IPS DF 6.9 (cell line): Measurements from ENCODE around the gene VCAN.

Source experiments
- DNase-seq: peaks from one replicate; pipeline ENCODE4 v3.0.0-alpha.2; 2013; ENCODE audit warnings: low read depth, low spot score
- H3K27ac ChIP-seq: one replicate; pipeline ENCODE4 v1.5.1; 2013; ENCODE audit warnings: low read length, control low read depth
- H3K27me3 ChIP-seq: 2 replicates; pipeline ENCODE4 v1.6.1; 2013; ENCODE audit warnings: mild to moderate bottlenecking, low read length; ENCODE audit not compliant: control insufficient read depth, insufficient read depth
- H3K36me3 ChIP-seq: 2 replicates; pipeline ENCODE4 v1.6.1; 2013; ENCODE audit warnings: low read length; ENCODE audit not compliant: control insufficient read depth, insufficient read depth
- H3K4me1 ChIP-seq: 2 replicates; pipeline ENCODE4 v1.6.1; 2013; ENCODE audit warnings: low read length; ENCODE audit not compliant: control insufficient read depth, insufficient read depth
- H3K4me3 ChIP-seq: 2 replicates; pipeline ENCODE4 v1.5.1; 2013; ENCODE audit warnings: mild to moderate bottlenecking, low read length
- H3K9me3 ChIP-seq: 2 replicates; pipeline ENCODE4 v1.6.1; 2013; ENCODE audit warnings: low read length, inconsistent platforms; ENCODE audit not compliant: control insufficient read depth, insufficient read depth
- WGBS: extraction: QIAGEN DNeasy Blood & Tissue Kit; methylation state at CpG from one replicate; pipeline ENCODE4 v1.1.7; 2013; ENCODE audit warnings: mixed read lengths, missing lambda C conversion rate; ENCODE audit not compliant: insufficient read length, insufficient coverage; 5-methylcytosine and 5-hydroxymethylcytosine counted together

The VCAN gene

DNA sequence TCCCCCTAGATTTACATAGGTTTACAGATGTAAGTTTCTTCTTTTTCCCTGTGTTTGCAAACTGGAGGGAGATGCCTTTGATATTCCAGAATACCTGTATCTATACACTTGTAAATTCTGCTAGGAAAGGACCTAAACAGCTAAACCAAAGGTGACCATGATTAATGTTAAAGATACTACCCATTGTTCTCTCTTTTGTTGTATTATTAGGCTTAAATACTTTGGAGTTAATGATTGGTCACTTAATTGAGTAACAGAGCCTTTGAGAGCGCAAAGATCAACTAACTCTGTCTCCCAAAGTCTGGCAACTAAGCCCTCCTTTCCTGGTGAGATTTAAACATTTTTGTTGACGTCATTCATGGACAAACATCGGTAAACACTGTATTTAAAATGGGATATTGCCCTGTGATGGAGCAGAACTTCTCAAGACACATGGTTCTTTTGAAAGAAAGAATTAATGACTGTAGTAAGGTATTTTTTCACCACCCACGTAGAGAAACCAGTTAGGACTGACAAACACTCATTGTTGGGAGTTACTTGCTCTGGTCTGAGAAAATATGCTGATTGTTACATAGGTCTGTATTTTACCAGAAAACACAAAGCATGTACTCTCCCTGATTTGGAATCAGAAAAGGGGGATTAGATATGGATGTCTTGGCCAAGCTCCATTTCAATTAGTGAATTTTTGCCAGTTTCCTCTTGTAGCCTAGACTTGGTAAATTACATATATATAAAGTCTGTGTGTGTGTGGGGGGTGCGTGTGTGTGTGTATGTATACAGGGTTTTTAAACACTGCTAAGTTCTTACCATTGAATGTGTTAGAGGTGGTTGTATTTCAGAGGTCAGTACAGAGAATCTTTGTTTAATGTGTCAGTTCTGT, 4.6 kb downstream of the VCAN start:
- no peaks in the 10 kb centered on the region for H3K9me3 ChIP-seq

DNA sequence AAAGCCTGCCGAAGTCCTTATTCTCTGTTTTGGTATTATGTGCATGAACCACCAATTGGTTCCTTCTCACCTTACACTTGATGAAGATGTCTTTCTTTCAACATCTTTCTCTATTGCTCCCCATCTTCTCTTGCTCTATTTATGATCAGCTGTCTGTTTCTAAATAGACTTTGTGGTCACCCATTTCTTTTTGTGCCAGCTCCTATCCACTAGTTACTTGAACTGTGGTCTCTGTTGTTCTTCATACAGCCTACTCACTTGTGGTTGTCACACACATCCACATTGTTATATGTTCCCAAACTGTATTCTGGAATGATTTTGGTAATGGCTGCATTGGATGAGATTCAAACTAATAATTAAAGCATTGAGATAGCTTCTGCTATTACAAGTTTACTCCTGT, 11.4 kb downstream of the VCAN start:
- WGBS: no CpG with 5 or more reads among the region's 1 CpG
- H3K36me3 ChIP-seq: peaks cover 5% of the 10 kb centered on the region; the same call in 1 of the 2 replicates

More for the DNA sequence above, 4.6 kb downstream of the VCAN start:
- DNase-seq: no peak
- no CpG with 5 or more reads among the region's 5 CpGs for WGBS
- Histone ChIP-seq H3K27ac (no peak overlapping the region), H3K36me3 (no peaks in the 10 kb centered on the region), H3K4me3 (no peak overlapping the region), H3K27me3 (no peaks in the 10 kb centered on the region), H3K4me1 (no peaks in the 10 kb centered on the region)

DNA sequence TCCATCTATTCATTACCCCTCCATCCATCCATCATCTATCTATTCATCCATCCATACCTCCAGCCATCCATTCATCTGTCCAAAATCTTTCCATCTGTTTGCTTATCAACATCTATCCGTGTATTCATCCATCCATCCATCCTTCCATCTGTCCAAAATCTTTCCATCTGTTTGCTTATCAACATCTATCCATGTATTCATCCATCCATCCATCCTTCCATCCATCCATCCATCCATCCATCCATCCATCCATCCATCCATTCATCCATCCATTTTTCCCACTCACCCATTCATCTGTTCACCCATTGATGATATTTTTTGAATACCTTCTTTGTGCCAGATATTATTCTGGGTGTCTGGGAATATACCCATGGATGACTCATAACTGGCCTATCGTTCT, 12.8 kb downstream of the VCAN start:
- no CpG with 5 or more reads among the region's 2 CpGs for WGBS
- Histone ChIP-seq H3K27me3 (no peaks in the 10 kb centered on the region), H3K4me3 (no peak overlapping the region), H3K9me3 (no peaks in the 10 kb centered on the region), H3K36me3 (peaks cover 5% of the 10 kb centered on the region; the same call in 1 of the 2 replicates), H3K27ac (no peak overlapping the region), H3K4me1 (no peaks in the 10 kb centered on the region)
- no peak for DNase-seq

More for the DNA sequence above, 11.4 kb downstream of the VCAN start:
- Histone ChIP-seq H3K27me3 (no peaks in the 10 kb centered on the region), H3K9me3 (no peaks in the 10 kb centered on the region), H3K27ac (no peak overlapping the region), H3K4me3 (no peak overlapping the region), H3K4me1 (no peaks in the 10 kb centered on the region)
- DNase-seq: no peak

- Histone ChIP-seq H3K36me3 (peaks cover 11% of the 10 kb centered on the region), H3K27me3 (no peaks in the 10 kb centered on the region), H3K27ac (no peak overlapping the region), H3K4me3 (no peak overlapping the region), H3K4me1 (no peaks in the 10 kb centered on the region), H3K9me3 (no peaks in the 10 kb centered on the region)
- no peak for DNase-seq
- WGBS: no CpG with 5 or more reads among the region's 4 CpGs
Observed at GRCh38 chr5:83485842-83486241, 14.3 kb downstream of the VCAN start.

- no peak for DNase-seq
- H3K4me3 ChIP-seq: no peak overlapping the region
- H3K27me3 ChIP-seq: no peaks in the 10 kb centered on the region
- no peaks in the 10 kb centered on the region for H3K9me3 ChIP-seq
- no CpG with 5 or more reads among the region's 1 CpG for WGBS
- H3K36me3 ChIP-seq: peaks cover 11% of the 10 kb centered on the region
- no peak overlapping the region for H3K27ac ChIP-seq
- H3K4me1 ChIP-seq: no peaks in the 10 kb centered on the region
Observed at GRCh38 chr5:83487155-83487554, 15.6 kb downstream of the VCAN start.

GRCh38 chr5:83488271-83488670, 16.7 kb downstream of the VCAN start:
- no CpG with 5 or more reads among the region's 1 CpG for WGBS
- Histone ChIP-seq H3K27me3 (no peaks in the 10 kb centered on the region), H3K36me3 (peaks cover 11% of the 10 kb centered on the region), H3K27ac (no peak overlapping the region), H3K4me3 (no peak overlapping the region), H3K4me1 (no peaks in the 10 kb centered on the region), H3K9me3 (no peaks in the 10 kb centered on the region)
- DNase-seq: no peak

GRCh38 chr5:83488821-83489220, 17.3 kb downstream of the VCAN start:
- no peak for DNase-seq
- Histone ChIP-seq H3K4me3 (no peak overlapping the region), H3K27ac (no peak overlapping the region), H3K9me3 (no peaks in the 10 kb centered on the region), H3K4me1 (0 out of 2 replicates have a peak, but pooled peaks cover 2% of the 10 kb centered on the region), H3K27me3 (no peaks in the 10 kb centered on the region), H3K36me3 (peaks cover 11% of the 10 kb centered on the region)

- Histone ChIP-seq H3K27ac (no peak overlapping the region), H3K4me3 (no peak overlapping the region), H3K27me3 (no peaks in the 10 kb centered on the region), H3K36me3 (peaks cover 8% of the 10 kb centered on the region), H3K9me3 (no peaks in the 10 kb centered on the region), H3K4me1 (0 out of 2 replicates have a peak, but pooled peaks cover 2% of the 10 kb centered on the region)
- DNase-seq: no peak
- WGBS: no CpG with 5 or more reads among the region's 9 CpGs
Observed at GRCh38 chr5:83490203-83490602, 18.7 kb downstream of the VCAN start.

GRCh38 chr5:83492331-83492730, 20.8 kb downstream of the VCAN start:
- H3K4me3 ChIP-seq: no peak overlapping the region
- no peak overlapping the region for H3K27ac ChIP-seq
- no peaks in the 10 kb centered on the region for H3K27me3 ChIP-seq
- no CpG with 5 or more reads among the region's 1 CpG for WGBS
- no peak for DNase-seq
- no peaks in the 10 kb centered on the region for H3K9me3 ChIP-seq
- 0 out of 2 replicates have a peak, but pooled peaks cover 2% of the 10 kb centered on the region for H3K4me1 ChIP-seq
- H3K36me3 ChIP-seq: peaks cover 6% of the 10 kb centered on the region

- 0 out of 2 replicates have a peak, but pooled peaks cover 2% of the 10 kb centered on the region for H3K4me1 ChIP-seq
- no peak overlapping the region for H3K4me3 ChIP-seq
- no peaks in the 10 kb centered on the region for H3K9me3 ChIP-seq
- no CpG with 5 or more reads among the region's 7 CpGs for WGBS
- H3K36me3 ChIP-seq: peaks cover 6% of the 10 kb centered on the region
- H3K27ac ChIP-seq: no peak overlapping the region
- H3K27me3 ChIP-seq: no peaks in the 10 kb centered on the region
- no peak for DNase-seq
Observed at GRCh38 chr5:83493644-83494043, 22.1 kb downstream of the VCAN start.
